ENCODE results near the gene TMEM108.

Gene TMEM108

GRCh38 chr3:133328373-133328772 lies 290.2 kb downstream of the TMEM108 start:
- no peaks in the 10 kb centered on the region; the same call in 1 of the 2 replicates for H3K4me1 ChIP-seq (ENCODE audit: insufficient read depth, low read length)
- H3K9me3 ChIP-seq (ENCODE audit: control insufficient read depth, insufficient read depth, low read length), result no peaks in the 10 kb centered on the region
- H3K9ac ChIP-seq (ENCODE audit: low read depth, low read length), result no peak overlapping the region
- no peaks in the 10 kb centered on the region for H3K36me3 ChIP-seq (ENCODE audit: insufficient read depth, low read length)

GRCh38 chr3:133329626-133330025 lies 291.4 kb downstream of the TMEM108 start:
- no peaks in the 10 kb centered on the region for H3K36me3 ChIP-seq (ENCODE audit: insufficient read depth, low read length)
- no peaks in the 10 kb centered on the region; the same call in 1 of the 2 replicates for H3K4me1 ChIP-seq (ENCODE audit: insufficient read depth, low read length)
- H3K9me3 ChIP-seq (ENCODE audit: control insufficient read depth, insufficient read depth, low read length), result no peaks in the 10 kb centered on the region
- H3K9ac ChIP-seq (ENCODE audit: low read depth, low read length), result no peak overlapping the region

- H3K9me3 ChIP-seq (ENCODE audit: control insufficient read depth, insufficient read depth, low read length), result no peaks in the 10 kb centered on the region
- H3K4me1 ChIP-seq (ENCODE audit: insufficient read depth, low read length), result no peaks in the 10 kb centered on the region; the same call in 1 of the 2 replicates
- no peak overlapping the region for H3K9ac ChIP-seq (ENCODE audit: low read depth, low read length)
These were observed 291.9 kb downstream of the TMEM108 start for GRCh38 chr3:133330065-133330464.

DNA sequence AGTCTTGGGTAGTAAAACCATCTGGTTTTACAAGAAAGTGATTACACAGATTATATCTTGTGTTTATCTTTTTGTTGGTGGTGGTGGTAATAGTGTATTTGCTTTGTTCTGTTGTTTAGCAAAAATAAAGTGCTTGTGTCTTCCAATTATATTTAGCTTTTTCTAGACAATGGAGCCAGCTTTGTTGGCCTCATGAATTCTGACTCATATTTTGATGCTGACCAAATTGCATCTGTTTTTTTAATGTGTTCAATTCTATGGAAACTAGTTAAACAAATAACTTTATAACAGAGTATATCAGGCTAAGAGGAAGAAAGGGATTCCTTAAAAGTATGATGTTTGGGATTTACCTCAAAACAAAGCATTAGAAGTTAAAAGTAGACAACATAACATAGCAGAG lies 292.3 kb downstream of the TMEM108 start:
- no peaks in the 10 kb centered on the region; the same call in 1 of the 2 replicates for H3K4me1 ChIP-seq (ENCODE audit: insufficient read depth, low read length)
- H3K9ac ChIP-seq (ENCODE audit: low read depth, low read length), result no peak overlapping the region
- H3K9me3 ChIP-seq (ENCODE audit: control insufficient read depth, insufficient read depth, low read length), result no peaks in the 10 kb centered on the region
- no peaks in the 10 kb centered on the region for H3K36me3 ChIP-seq (ENCODE audit: insufficient read depth, low read length)

More at GRCh38 chr3:133330065-133330464, 291.9 kb downstream of the TMEM108 start:
- no peaks in the 10 kb centered on the region for H3K36me3 ChIP-seq (ENCODE audit: insufficient read depth, low read length)

DNA sequence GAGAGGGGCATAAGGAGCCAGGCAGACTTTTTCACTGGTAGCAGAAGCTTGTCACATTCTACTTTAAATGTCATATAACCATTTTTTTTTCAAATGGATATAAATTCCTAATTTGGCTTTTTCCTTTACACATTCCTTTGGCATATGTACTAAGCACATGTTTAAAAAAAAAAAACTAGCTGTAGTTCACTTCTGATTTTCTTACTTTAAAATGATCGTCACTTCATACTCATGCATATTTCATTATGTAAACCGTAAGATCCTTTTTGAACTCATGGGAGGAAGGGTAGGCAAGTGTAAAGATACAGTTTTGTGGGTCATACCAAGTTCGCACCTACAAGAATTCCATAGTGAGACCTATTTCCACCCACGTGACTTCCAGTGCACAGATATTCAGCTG lies 316.5 kb downstream of the TMEM108 start:
- no peaks in the 10 kb centered on the region for H3K4me1 ChIP-seq (ENCODE audit: insufficient read depth, low read length)
- no peak overlapping the region for H3K9ac ChIP-seq (ENCODE audit: low read depth, low read length)
- no peaks in the 10 kb centered on the region for H3K36me3 ChIP-seq (ENCODE audit: insufficient read depth, low read length)
- no peaks in the 10 kb centered on the region for H3K9me3 ChIP-seq (ENCODE audit: control insufficient read depth, insufficient read depth, low read length)

GRCh38 chr3:133360476-133360875 lies 322.3 kb downstream of the TMEM108 start:
- H3K9me3 ChIP-seq (ENCODE audit: control insufficient read depth, insufficient read depth, low read length), result no peaks in the 10 kb centered on the region
- H3K9ac ChIP-seq (ENCODE audit: low read depth, low read length), result no peak overlapping the region
- no peaks in the 10 kb centered on the region for H3K4me1 ChIP-seq (ENCODE audit: insufficient read depth, low read length)
- no peaks in the 10 kb centered on the region for H3K36me3 ChIP-seq (ENCODE audit: insufficient read depth, low read length)

- Histone ChIP-seq H3K9me3 (ENCODE audit: control insufficient read depth, insufficient read depth, low read length) (no peaks in the 10 kb centered on the region), H3K9ac (ENCODE audit: low read depth, low read length) (no peak overlapping the region), H3K4me1 (ENCODE audit: insufficient read depth, low read length) (no peaks in the 10 kb centered on the region), H3K36me3 (ENCODE audit: insufficient read depth, low read length) (no peaks in the 10 kb centered on the region)
These were observed 322.8 kb downstream of the TMEM108 start for GRCh38 chr3:133361011-133361410.

DNA sequence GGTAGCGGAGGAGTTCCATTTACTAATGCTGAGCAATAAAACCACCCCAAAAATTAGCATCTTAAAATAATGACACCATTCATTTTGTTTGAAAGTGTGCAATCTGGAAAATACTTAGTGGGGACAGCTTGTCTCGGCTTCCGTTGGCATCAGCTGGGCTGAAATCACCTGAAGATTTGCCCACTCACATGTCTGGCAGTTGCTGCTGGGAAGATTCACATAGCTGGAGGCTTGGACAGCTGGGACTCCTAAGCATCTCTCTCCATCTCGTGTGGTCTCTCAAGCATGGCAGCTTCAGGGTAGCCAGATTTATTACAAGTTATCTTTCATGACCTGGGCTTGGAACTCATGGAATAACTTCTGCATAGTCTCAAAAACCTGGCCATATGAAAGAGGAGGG lies 323.2 kb downstream of the TMEM108 start:
- H3K9ac ChIP-seq (ENCODE audit: low read depth, low read length), result no peak overlapping the region
- H3K9me3 ChIP-seq (ENCODE audit: control insufficient read depth, insufficient read depth, low read length), result no peaks in the 10 kb centered on the region
- no peaks in the 10 kb centered on the region for H3K36me3 ChIP-seq (ENCODE audit: insufficient read depth, low read length)
- no peaks in the 10 kb centered on the region for H3K4me1 ChIP-seq (ENCODE audit: insufficient read depth, low read length)

DNA sequence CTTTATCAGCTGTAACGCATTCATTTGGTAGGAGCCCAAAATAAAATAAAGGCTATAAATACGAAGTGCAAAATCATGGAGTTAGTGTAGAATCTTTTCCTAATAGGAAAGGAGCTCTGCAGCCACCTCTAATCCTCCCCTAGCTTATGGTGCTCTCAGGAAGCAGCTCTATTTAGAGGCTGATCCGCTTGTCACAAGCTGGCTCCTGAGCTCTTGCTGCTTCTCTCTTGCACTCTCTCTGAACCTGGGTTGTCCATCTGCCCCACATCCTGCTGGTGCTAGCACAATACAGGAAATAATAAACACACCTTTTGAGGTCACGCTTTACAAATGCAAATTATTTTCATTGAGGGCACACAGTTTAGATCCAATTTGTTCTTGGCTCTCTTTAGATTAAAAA lies 324.3 kb downstream of the TMEM108 start:
- no peaks in the 10 kb centered on the region for H3K36me3 ChIP-seq (ENCODE audit: insufficient read depth, low read length)
- no peaks in the 10 kb centered on the region for H3K9me3 ChIP-seq (ENCODE audit: control insufficient read depth, insufficient read depth, low read length)
- H3K4me1 ChIP-seq (ENCODE audit: insufficient read depth, low read length), result no peaks in the 10 kb centered on the region
- H3K9ac ChIP-seq (ENCODE audit: low read depth, low read length), result no peak overlapping the region

DNA sequence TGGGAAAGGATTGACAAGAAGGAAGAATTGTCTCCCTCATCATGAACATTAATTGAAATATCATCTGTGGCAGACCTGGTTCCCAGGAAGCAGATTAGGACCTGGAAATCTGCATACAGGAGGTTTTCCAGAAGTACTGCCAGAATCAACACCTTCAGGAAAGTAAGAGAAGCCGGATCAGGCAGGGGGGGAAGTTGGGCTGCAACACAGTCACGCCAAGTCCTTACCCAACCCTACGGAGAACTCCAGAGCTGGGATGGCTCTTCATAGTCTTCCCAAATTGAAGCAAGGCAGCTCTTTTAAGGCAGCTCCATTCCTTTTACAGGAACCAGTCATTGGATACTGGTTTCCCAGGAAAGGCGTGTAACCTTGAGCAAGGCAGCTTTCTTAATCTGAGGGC lies 326.5 kb downstream of the TMEM108 start:
- Histone ChIP-seq H3K9me3 (ENCODE audit: control insufficient read depth, insufficient read depth, low read length) (no peaks in the 10 kb centered on the region), H3K9ac (ENCODE audit: low read depth, low read length) (no peak overlapping the region), H3K4me1 (ENCODE audit: insufficient read depth, low read length) (no peaks in the 10 kb centered on the region), H3K36me3 (ENCODE audit: insufficient read depth, low read length) (no peaks in the 10 kb centered on the region)

- H3K4me1 ChIP-seq (ENCODE audit: insufficient read depth, low read length), result no peaks in the 10 kb centered on the region
- H3K9me3 ChIP-seq (ENCODE audit: control insufficient read depth, insufficient read depth, low read length), result no peaks in the 10 kb centered on the region
- H3K9ac ChIP-seq (ENCODE audit: low read depth, low read length), result no peak overlapping the region
- H3K36me3 ChIP-seq (ENCODE audit: insufficient read depth, low read length), result no peaks in the 10 kb centered on the region
These were observed 328.7 kb downstream of the TMEM108 start for GRCh38 chr3:133366921-133367320.

DNA sequence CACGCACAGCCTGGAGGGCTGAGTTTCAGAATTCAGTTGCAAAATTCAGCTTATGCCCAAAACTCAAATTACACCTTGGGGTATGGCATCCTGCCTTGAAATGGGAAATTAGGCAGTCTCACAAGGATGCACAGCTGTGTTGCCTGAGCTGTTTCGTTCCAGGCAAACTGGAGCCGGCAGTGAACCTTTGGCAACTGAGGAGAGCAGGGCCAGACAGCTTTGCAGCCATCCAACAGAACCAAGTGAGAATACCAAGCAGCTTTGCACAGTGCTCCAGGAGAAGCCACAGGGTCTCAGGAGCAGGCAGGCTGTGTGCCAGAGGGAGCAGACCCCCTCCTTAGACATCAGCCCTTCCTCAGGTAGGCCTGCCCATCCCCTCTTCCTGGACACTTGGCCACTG lies 329.2 kb downstream of the TMEM108 start:
- Histone ChIP-seq H3K36me3 (ENCODE audit: insufficient read depth, low read length) (no peaks in the 10 kb centered on the region), H3K9ac (ENCODE audit: low read depth, low read length) (no peak overlapping the region), H3K9me3 (ENCODE audit: control insufficient read depth, insufficient read depth, low read length) (no peaks in the 10 kb centered on the region), H3K4me1 (ENCODE audit: insufficient read depth, low read length) (no peaks in the 10 kb centered on the region)

DNA sequence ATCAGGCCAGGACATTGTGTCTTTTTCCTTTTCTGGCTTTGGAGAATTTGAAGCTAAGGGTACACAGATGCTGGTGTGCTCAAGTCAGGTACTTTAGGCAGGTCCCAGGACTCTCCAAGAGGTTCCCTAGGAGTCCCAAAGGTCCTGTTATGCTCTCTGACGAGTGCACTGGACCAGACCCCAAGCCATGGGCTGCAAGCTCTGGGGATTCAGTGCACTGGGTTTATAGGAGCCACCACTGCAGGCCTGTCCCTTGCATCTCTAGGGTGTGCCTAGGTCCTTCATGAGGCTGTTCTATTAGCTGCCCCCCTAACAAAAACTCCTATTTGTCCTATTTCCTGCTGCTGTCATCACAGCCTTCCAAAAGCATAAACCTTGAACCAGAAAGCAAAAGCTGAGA lies 329.8 kb downstream of the TMEM108 start:
- Histone ChIP-seq H3K9ac (ENCODE audit: low read depth, low read length) (no peak overlapping the region), H3K4me1 (ENCODE audit: insufficient read depth, low read length) (no peaks in the 10 kb centered on the region), H3K9me3 (ENCODE audit: control insufficient read depth, insufficient read depth, low read length) (no peaks in the 10 kb centered on the region), H3K36me3 (ENCODE audit: insufficient read depth, low read length) (no peaks in the 10 kb centered on the region)

DNA sequence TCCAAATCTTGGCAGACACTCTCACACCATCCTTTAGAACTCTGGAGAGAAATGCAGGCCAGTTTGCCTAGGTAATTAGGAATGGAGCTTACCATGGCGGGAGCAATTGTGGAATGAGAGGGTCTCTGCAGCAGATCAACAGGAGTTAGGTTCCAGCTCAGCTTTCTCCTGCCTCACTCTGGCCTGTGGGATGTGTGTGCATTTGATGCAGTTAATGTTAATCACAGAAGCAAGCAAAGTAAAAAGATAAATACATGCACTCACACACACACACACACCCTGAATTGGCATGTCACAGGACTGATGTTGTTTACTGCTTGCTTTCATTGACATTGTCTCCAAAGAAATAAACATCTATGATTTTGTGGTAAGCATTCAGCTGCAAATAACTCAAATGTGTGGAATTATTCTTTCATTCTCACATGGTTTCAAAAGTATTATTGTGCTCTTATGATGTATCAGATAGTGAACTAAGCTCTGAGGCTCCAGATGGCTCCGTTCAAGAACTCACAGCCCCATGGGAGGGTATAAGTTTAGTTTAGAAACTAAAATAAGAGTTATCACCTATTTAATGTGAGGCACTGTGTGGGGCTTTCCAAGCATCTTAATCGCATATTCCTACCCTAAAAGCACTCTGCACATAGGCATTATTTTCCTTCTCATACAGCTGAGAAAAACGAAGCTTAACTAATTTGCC lies 330.3 kb downstream of the TMEM108 start:
- Histone ChIP-seq H3K36me3 (ENCODE audit: insufficient read depth, low read length) (no peaks in the 10 kb centered on the region), H3K4me1 (ENCODE audit: insufficient read depth, low read length) (no peaks in the 10 kb centered on the region), H3K9ac (ENCODE audit: low read depth, low read length) (no peak overlapping the region), H3K9me3 (ENCODE audit: control insufficient read depth, insufficient read depth, low read length) (no peaks in the 10 kb centered on the region)

- H3K9ac ChIP-seq (ENCODE audit: low read depth, low read length), result no peak overlapping the region
- no peaks in the 10 kb centered on the region for H3K4me1 ChIP-seq (ENCODE audit: insufficient read depth, low read length)
These were observed 330.9 kb downstream of the TMEM108 start for GRCh38 chr3:133369068-133369440.

More at GRCh38 chr3:133369068-133369440, 330.9 kb downstream of the TMEM108 start:
- Histone ChIP-seq H3K36me3 (ENCODE audit: insufficient read depth, low read length) (no peaks in the 10 kb centered on the region), H3K9me3 (ENCODE audit: control insufficient read depth, insufficient read depth, low read length) (no peaks in the 10 kb centered on the region)
